K562 (cell line): ENCODE results near the gene PPP6R3. TPM values are rescaled to one million over a fixed set of nuclear protein-coding genes. Genes with fewer than 3 reads are reported as not detected.

Experiments
- ATAC-seq: fragments of 200-7000 bp; cut with Tn5 transposase; 3 replicates; pipeline ENCODE4 v1.9.1; 2020; ENCODE audit warnings: moderate library complexity
- BruUV-seq: library from RNA; stranded (reverse); fragments of 400-500 nt; replicated peaks from 2 replicates; lab custom pipeline; 2021; lab: Mats Ljungman, UMichigan
- CTCF ChIA-PET: fragments of 300-600 bp; formaldehyde crosslinking; extraction: SDS; loops from one replicate; lab custom pipeline; 2021; ENCODE audit warnings: low intra/inter-chr PET ratio; lab: Yijun Ruan, JAX
- POLR2A ChIA-PET: fragments of 300-600, 350-650 bp; sonication (Branson Sonifier 250); formaldehyde crosslinking; extraction: SDS; loops from one replicate; lab custom pipeline; 2021; ENCODE audit warnings: antibody characterized with exemption, inconsistent platforms; lab: Yijun Ruan, JAX
- DNase-seq, 4 experiments: peaks; one replicate each; pipeline versions ENCODE4 v3.0.0 to v3.0.0-alpha.2; 2011 to 2018; ENCODE audit warnings: low spot score in 3 of 4, mixed read lengths in 3 of 4; ENCODE audit errors: extremely low read depth in 1 of 4
- FAIRE-seq: peaks from 2 replicates; lab custom pipeline; 2011; peaks lifted over from hg19 to GRCh38; lab: Jason Lieb, UNC
- H2AFZ ChIP-seq: 2 replicates; pipeline ENCODE4 v1.6.0; 2011; ENCODE audit warnings: low read depth, low read length, control low read depth, inconsistent platforms
- H3K27ac ChIP-seq: fragments of 200-600 bp; 3 replicates; pipeline ENCODE4 v1.8.0; 2011; ENCODE audit warnings: low read depth, mild to moderate bottlenecking, control low read depth, inconsistent platforms, low read length, moderate library complexity, mixed read lengths; ENCODE audit errors: extremely low read depth
- H3K27me3 ChIP-seq, 2 experiments: fragments of 300-600 bp in 1 of 2; 2 replicates in 1 of 2; 3 replicates in 1 of 2; pipeline versions ENCODE4 v1.6.0 to v1.8.0; 2011; ENCODE audit warnings: inconsistent platforms in 2 of 2, low read length in 2 of 2, mild to moderate bottlenecking in 1 of 2, mixed read lengths in 1 of 2, moderate library complexity in 1 of 2; ENCODE audit not compliant: control insufficient read depth in 2 of 2, insufficient read depth in 2 of 2
- H3K36me3 ChIP-seq: fragments of 300-600 bp; 3 replicates; pipeline ENCODE4 v1.8.0; 2011; ENCODE audit warnings: mild to moderate bottlenecking, low read length, inconsistent platforms; ENCODE audit not compliant: control insufficient read depth, insufficient read depth
- H3K4me1 ChIP-seq, 2 experiments: fragments of 200-600 bp in 1 of 2; replicated peaks in 1 of 2; 2 replicates in 1 of 2; 3 replicates in 1 of 2; pipeline versions ENCODE4 v1.5.1 to v1.8.0; 2011; ENCODE audit warnings: inconsistent platforms in 2 of 2, low read length in 2 of 2, mild to moderate bottlenecking in 1 of 2, mixed read lengths in 1 of 2, moderate library complexity in 1 of 2; ENCODE audit not compliant: control insufficient read depth in 2 of 2, insufficient read depth in 2 of 2
- H3K4me2 ChIP-seq: 2 replicates; pipeline ENCODE4 v1.6.1; 2011; ENCODE audit warnings: low read length, control low read depth, inconsistent platforms, mixed read lengths; ENCODE audit not compliant: insufficient read depth
- H3K4me3 ChIP-seq: fragments of 200-600 bp; sonication (generic), shearing (Covaris generic); 2 replicates; pipeline ENCODE4 v1.5.1; 2016; ENCODE audit warnings: control low read depth, inconsistent platforms
- H3K79me2 ChIP-seq: fragments of 200-600 bp; 3 replicates; pipeline ENCODE4 v1.8.0; 2011; ENCODE audit warnings: low read length, inconsistent platforms; ENCODE audit not compliant: control insufficient read depth, insufficient read depth
- H3K9ac ChIP-seq, 2 experiments: 2 replicates each; pipeline versions ENCODE4 v1.6.0 to v1.6.1; 2011; ENCODE audit warnings: low read depth in 2 of 2, low read length in 2 of 2, control low read depth in 1 of 2, inconsistent platforms in 1 of 2, mild to moderate bottlenecking in 1 of 2, mixed read lengths in 1 of 2; ENCODE audit not compliant: insufficient read depth in 1 of 2
- H3K9me1 ChIP-seq: one replicate; pipeline ENCODE4 v1.6.0; 2011; ENCODE audit warnings: inconsistent platforms, mild to moderate bottlenecking, low read length, moderate library complexity; ENCODE audit not compliant: control insufficient read depth, insufficient read depth
- H3K9me3 ChIP-seq: replicated peaks from 2 replicates; pipeline ENCODE4 v1.5.1; 2011; ENCODE audit warnings: low read depth, low read length, inconsistent platforms; ENCODE audit not compliant: control insufficient read depth, insufficient read depth
- H4K20me1 ChIP-seq: replicated peaks from 2 replicates; pipeline ENCODE4 v1.6.1; 2011; ENCODE audit warnings: low read length, inconsistent platforms, mixed read lengths; ENCODE audit not compliant: control insufficient read depth, insufficient read depth
- CHD4 ChIP-seq: fragments of 200-600 bp; sonication (generic); IDR thresholded peaks from 3 replicates; pipeline ENCODE4 v1.6.1; 2012; ENCODE audit warnings: low read depth, mild to moderate bottlenecking, mixed read lengths, low read length, inconsistent platforms; ENCODE audit not compliant: insufficient read depth, insufficient replicate concordance, poor library complexity, severe bottlenecking
- ELF1 ChIP-seq: fragments of 200-800 bp; sonication (Bioruptor generic); IDR thresholded peaks from 2 replicates; pipeline ENCODE4 v1.6.1; 2016; ENCODE audit warnings: missing genetic modification characterization, missing compliant biosample characterization
- ELF2 ChIP-seq: fragments of 250-450 bp; sonication (Bioruptor Pico); IDR thresholded peaks from 2 replicates; pipeline ENCODE4 v1.5.0; 2021; ENCODE audit warnings: mild to moderate bottlenecking
- LCOR ChIP-seq: sonication (generic); formaldehyde crosslinking; IDR thresholded peaks from 2 replicates; pipeline ENCODE4 v1.8.0; 2022; ENCODE audit warnings: mild to moderate bottlenecking, missing genetic modification reagents
- NCOR1 ChIP-seq: fragments of 450-650 bp; IDR thresholded peaks from 2 replicates; pipeline ENCODE4 v1.6.1; 2016; ENCODE audit warnings: mild to moderate bottlenecking, moderate library complexity
- POLR2A ChIP-seq: fragments of 450-650 bp; conservative IDR thresholded peaks from 2 replicates; pipeline ENCODE4 v1.6.1; 2016
- SIN3A ChIP-seq, 2 experiments: fragments of 150-350 bp in 1 of 2; IDR thresholded peaks; 2 replicates each; pipeline ENCODE4 v1.6.1; 2011 to 2016; ENCODE audit warnings: borderline replicate concordance in 2 of 2, low read depth in 2 of 2, low read length in 2 of 2, mild to moderate bottlenecking in 2 of 2, moderate library complexity in 2 of 2; ENCODE audit not compliant: control insufficient read depth in 1 of 2
- ZC3H8 ChIP-seq: fragments of 450-650 bp; IDR thresholded peaks from 2 replicates; pipeline ENCODE4 v1.6.1; 2017
- ZNF239 ChIP-seq: fragments of 250-450 bp; sonication (Bioruptor Pico); IDR thresholded peaks from 2 replicates; pipeline ENCODE4 v1.4.0; 2020; ENCODE audit warnings: mild to moderate bottlenecking
- WGBS: fragments of 100-300 bp; shearing (Covaris generic); methylation state at CpG from one replicate; pipeline ENCODE4 v1.1.6; 2016; ENCODE audit warnings: low coverage, mixed read lengths; ENCODE audit not compliant: insufficient coverage; ENCODE audit errors: missing lambda C conversion rate; 5-methylcytosine and 5-hydroxymethylcytosine counted together
- in situ Hi-C: fragments of 300-500 bp; cut with MboI; formaldehyde crosslinking; loops from 4 replicates; pipeline ENCODE4 v1.15.0; 2018; ENCODE audit warnings: inconsistent platforms, mixed read lengths
- intact Hi-C: fragments of 100-400 bp; cut with micrococcal nuclease; formaldehyde crosslinking; loops from 2 replicates; pipeline ENCODE4 v1.14.2; 2022
- polyA plus RNA-seq, 8 experiments: library from polyadenylated mRNA; depleted of rRNA in 4 of 8; stranded (reverse) in 5 of 8; unstranded in 3 of 8; fragments of >200 nt; fragmentation: Nextera tagmentation in 2 of 8; fragmentation: Illumina TruSeq in 1 of 8; extraction: Ambion mirVana in 2 of 8; extraction: Trizol in 1 of 8; gene quantifications; 2 replicates each; pipeline versions ENCODE4 v1.2.1 to v1.2.3, GENCODE V29; 2011 to 2014; ENCODE audit warnings: inconsistent platforms in 1 of 8, missing spikeins in 1 of 8
- total RNA-seq, 7 experiments: library from RNA; depleted of rRNA in 6 of 7; stranded (reverse); fragments of >200 nt in 6 of 7; fragmentation: Illumina TruSeq in 2 of 7; extraction: Trizol in 2 of 7; gene quantifications; 2 replicates each; pipeline versions ENCODE4 v1.2.1 to v1.2.3, GENCODE V29; 2011 to 2021; ENCODE audit warnings: low replicate concordance in 1 of 7
- TF ChIP-seq, protein P1 (sequence below): fragments of 250-450 bp; sonication (Bioruptor Pico); IDR thresholded peaks from 2 replicates; pipeline ENCODE4 v1.4.0; 2020; ENCODE audit warnings: mild to moderate bottlenecking, moderate library complexity, borderline replicate concordance
- TF ChIP-seq, protein P2 (sequence below): fragments of 250-450 bp; sonication (Bioruptor Pico); IDR thresholded peaks from 2 replicates; pipeline ENCODE4 v1.4.0; 2020; ENCODE audit warnings: borderline replicate concordance
- TF ChIP-seq, protein P3 (sequence below): fragments of 450-650 bp; IDR thresholded peaks from 2 replicates; pipeline ENCODE4 v1.6.1; 2018; ENCODE audit warnings: mild to moderate bottlenecking, low read depth; ENCODE audit not compliant: partially characterized antibody

The PPP6R3 gene
- total and polyA plus RNA-seq, 9 of the 15 experiments (the other 6 are each of a cell fraction or from before 2014, with no cell fraction given) = 20.3 to 117 (median 80.6) TPM

DNA sequence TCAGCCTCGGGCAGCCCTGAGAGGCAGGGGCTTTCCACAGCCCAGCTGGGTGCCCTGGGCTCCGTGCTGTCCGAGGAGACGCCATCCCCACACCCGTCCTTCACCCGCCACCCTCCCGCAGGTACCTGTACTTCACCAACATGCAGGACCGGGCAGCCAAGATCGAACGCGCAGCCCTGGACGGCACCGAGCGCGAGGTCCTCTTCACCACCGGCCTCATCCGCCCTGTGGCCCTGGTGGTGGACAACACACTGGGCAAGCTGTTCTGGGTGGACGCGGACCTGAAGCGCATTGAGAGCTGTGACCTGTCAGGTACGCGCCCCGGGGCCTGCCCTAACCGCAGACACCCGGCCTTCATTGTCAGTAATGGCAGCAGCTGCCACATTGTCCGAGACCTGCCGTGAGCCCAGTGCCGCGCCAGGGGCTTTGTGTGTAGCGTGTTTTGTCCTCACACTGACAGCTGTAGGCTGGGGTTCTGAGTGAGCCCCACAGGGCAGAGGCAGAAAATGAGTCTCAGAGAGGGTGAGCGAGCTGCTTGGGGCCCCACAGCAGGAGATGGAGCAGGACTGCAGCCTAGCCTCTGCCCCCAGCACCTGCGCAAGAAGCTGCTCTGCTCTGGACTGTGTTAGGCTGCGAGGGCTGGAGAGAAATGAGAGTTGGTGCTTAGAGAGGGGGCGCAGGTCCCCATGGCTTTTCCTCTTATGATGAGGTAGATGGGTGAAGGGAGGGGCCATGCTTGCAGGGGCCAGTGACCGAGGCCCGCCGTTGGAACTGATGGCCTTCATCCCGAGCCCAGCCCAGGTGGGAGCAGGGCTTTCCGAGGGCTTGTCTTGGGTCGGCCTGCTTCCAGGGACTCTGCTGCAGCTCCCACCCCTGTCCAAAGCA lies 35.3 kb upstream of the PPP6R3 start:
- H4K20me1 ChIP-seq = no peaks in the 10 kb centered on the region
- no peak overlapping the region; a peak in 1 of 4 replicates for H3K9ac ChIP-seq
- FAIRE-seq (no peak), DNase-seq (no peak), ATAC-seq (no peak)
- POLR2A ChIA-PET = interaction anchor here (0.7 kb wide), 1 partner anchor 13 kb away, joined by 3 read pairs; no protein-coding TSS in a partner anchor
- CTCF ChIA-PET = no interaction called here
- in situ Hi-C loops (no loop called here), intact Hi-C loops (no loop called here)
- no peak overlapping the region for H3K4me3 ChIP-seq
- H3K9me1 ChIP-seq = peaks cover 5% of the 10 kb centered on the region
- H3K79me2 ChIP-seq = no peaks in the 10 kb centered on the region
- no peak overlapping the region for H3K27ac ChIP-seq
- peaks cover 6 to 11% of the 10 kb centered on the region in 2 experiments; a peak in 3 of 5 replicates for H3K4me1 ChIP-seq
- no peak overlapping the region for H2AFZ ChIP-seq
- no peak overlapping the region for H3K4me2 ChIP-seq
- 93% methylated on average over 24 of the region's 40 CpGs for WGBS
- no TSS peak for BruUV-seq
- H3K36me3 ChIP-seq = peaks cover 64% of the 10 kb centered on the region; the same call in 2 of the 3 replicates
- no peaks in the 10 kb centered on the region; the same call in 1 of the 2 replicates for H3K9me3 ChIP-seq
- no peaks in the 10 kb centered on the region for H3K27me3 ChIP-seq
- TF ChIP-seq ZC3H8 (no peak), POLR2A (no peak), SIN3A (IDR thresholded peaks at IDR 0.05; ENCODE audit: borderline replicate concordance in 2 of 2, control insufficient read depth in 1 of 2, low read depth in 2 of 2, low read length in 2 of 2) (no peak), NCOR1 (no peak), ZNF239 (CRISPR knock-in tag) (no peak), ELF2 (CRISPR knock-in tag) (no peak), CHD4 (no peak), ELF1 (no peak), LCOR (no peak)
- TF ChIP-seq, protein P1, sequence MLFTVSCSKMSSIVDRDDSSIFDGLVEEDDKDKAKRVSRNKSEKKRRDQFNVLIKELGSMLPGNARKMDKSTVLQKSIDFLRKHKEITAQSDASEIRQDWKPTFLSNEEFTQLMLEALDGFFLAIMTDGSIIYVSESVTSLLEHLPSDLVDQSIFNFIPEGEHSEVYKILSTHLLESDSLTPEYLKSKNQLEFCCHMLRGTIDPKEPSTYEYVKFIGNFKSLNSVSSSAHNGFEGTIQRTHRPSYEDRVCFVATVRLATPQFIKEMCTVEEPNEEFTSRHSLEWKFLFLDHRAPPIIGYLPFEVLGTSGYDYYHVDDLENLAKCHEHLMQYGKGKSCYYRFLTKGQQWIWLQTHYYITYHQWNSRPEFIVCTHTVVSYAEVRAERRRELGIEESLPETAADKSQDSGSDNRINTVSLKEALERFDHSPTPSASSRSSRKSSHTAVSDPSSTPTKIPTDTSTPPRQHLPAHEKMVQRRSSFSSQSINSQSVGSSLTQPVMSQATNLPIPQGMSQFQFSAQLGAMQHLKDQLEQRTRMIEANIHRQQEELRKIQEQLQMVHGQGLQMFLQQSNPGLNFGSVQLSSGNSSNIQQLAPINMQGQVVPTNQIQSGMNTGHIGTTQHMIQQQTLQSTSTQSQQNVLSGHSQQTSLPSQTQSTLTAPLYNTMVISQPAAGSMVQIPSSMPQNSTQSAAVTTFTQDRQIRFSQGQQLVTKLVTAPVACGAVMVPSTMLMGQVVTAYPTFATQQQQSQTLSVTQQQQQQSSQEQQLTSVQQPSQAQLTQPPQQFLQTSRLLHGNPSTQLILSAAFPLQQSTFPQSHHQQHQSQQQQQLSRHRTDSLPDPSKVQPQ (CRISPR knock-in tag) = no peak
- TF ChIP-seq, protein P2, sequence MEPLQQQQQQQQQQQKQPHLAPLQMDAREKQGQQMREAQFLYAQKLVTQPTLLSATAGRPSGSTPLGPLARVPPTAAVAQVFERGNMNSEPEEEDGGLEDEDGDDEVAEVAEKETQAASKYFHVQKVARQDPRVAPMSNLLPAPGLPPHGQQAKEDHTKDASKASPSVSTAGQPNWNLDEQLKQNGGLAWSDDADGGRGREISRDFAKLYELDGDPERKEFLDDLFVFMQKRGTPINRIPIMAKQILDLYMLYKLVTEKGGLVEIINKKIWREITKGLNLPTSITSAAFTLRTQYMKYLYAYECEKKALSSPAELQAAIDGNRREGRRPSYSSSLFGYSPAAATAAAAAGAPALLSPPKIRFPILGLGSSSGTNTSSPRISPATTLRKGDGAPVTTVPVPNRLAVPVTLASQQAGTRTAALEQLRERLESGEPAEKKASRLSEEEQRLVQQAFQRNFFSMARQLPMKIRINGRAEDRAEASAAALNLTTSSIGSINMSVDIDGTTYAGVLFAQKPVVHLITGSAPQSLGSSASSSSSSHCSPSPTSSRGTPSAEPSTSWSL (CRISPR knock-in tag) = no peak
- TF ChIP-seq, protein P3, sequence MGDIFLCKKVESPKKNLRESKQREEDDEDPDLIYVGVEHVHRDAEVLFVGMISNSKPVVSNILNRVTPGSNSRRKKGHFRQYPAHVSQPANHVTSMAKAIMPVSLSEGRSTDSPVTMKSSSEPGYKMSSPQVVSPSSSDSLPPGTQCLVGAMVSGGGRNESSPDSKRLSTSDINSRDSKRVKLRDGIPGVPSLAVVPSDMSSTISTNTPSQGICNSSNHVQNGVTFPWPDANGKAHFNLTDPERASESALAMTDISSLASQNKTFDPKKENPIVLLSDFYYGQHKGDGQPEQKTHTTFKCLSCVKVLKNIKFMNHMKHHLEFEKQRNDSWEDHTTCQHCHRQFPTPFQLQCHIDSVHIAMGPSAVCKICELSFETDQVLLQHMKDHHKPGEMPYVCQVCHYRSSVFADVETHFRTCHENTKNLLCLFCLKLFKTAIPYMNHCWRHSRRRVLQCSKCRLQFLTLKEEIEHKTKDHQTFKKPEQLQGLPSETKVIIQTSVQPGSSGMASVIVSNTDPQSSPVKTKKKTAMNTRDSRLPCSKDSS = no peak
